CD14-positive monocyte (primary cell): ENCODE data around the gene CAMK1D. TPM values are rescaled to one million over a fixed set of nuclear protein-coding genes. Genes with fewer than 3 reads are reported as not detected.

ENCODE experiments used
- DNase-seq, 3 donors: peaks; one replicate each; pipeline ENCODE4 v3.0.0-alpha.2; 2011 to 2022
- H2AFZ ChIP-seq: 2 replicates; pipeline ENCODE4 v1.6.0; 2012; ENCODE audit warnings: mild to moderate bottlenecking, low read depth, low read length, inconsistent platforms; ENCODE audit not compliant: insufficient read depth, poor library complexity, severe bottlenecking
- H3K27ac ChIP-seq, 2 donors: 1 replicate in 1 of 2; 2 replicates in 1 of 2; pipeline ENCODE4 v1.5.1; 2012 to 2013; ENCODE audit warnings: low read length in 2 of 2, control low read depth in 1 of 2, inconsistent platforms in 1 of 2, low read depth in 1 of 2, mild to moderate bottlenecking in 1 of 2
- H3K27me3 ChIP-seq, 2 donors: one replicate each; pipeline versions ENCODE4 v1.6.0 to v1.6.1; 2011 to 2013; ENCODE audit warnings: low read length in 2 of 2; ENCODE audit not compliant: control insufficient read depth in 2 of 2, insufficient read depth in 2 of 2
- H3K36me3 ChIP-seq, 2 donors: replicated peaks in 1 of 2; 1 replicate in 1 of 2; 2 replicates in 1 of 2; pipeline versions ENCODE4 v1.5.1 to v1.6.1; 2012 to 2013; ENCODE audit warnings: low read length in 2 of 2, control low read depth in 1 of 2, inconsistent platforms in 1 of 2, mild to moderate bottlenecking in 1 of 2; ENCODE audit not compliant: insufficient read depth in 2 of 2, control insufficient read depth in 1 of 2
- H3K4me1 ChIP-seq, 2 donors: 1 replicate in 1 of 2; 2 replicates in 1 of 2; pipeline versions ENCODE4 v1.5.1 to v1.6.1; 2012 to 2013; ENCODE audit warnings: low read length in 2 of 2, control low read depth in 1 of 2, inconsistent platforms in 1 of 2, mild to moderate bottlenecking in 1 of 2, moderate library complexity in 1 of 2; ENCODE audit not compliant: insufficient read depth in 2 of 2, control insufficient read depth in 1 of 2
- H3K4me2 ChIP-seq: replicated peaks from 2 replicates; pipeline ENCODE3; 2012; ENCODE audit warnings: low read length, moderate library complexity, mild to moderate bottlenecking; ENCODE audit not compliant: poor library complexity, severe bottlenecking; ENCODE audit errors: extremely low read depth
- H3K4me3 ChIP-seq, 3 experiments: fragments of 200-600 bp in 1 of 3; sonication (generic) in 1 of 3; replicated peaks in 1 of 3; 1 replicate in 2 of 3; 2 replicates in 1 of 3; pipeline ENCODE4 v1.5.1; 2011 to 2013; ENCODE audit warnings: low read length in 3 of 3, mild to moderate bottlenecking in 3 of 3, control low read depth in 2 of 3, low read depth in 2 of 3, inconsistent platforms in 1 of 3, moderate library complexity in 1 of 3
- H3K79me2 ChIP-seq: 2 replicates; pipeline ENCODE4 v1.6.0; 2012; ENCODE audit warnings: mild to moderate bottlenecking, control low read depth, inconsistent platforms, low read length, moderate library complexity; ENCODE audit not compliant: insufficient read depth
- H3K9ac ChIP-seq: 2 replicates; pipeline ENCODE4 v1.6.0; 2017; ENCODE audit warnings: low read length, mild to moderate bottlenecking; ENCODE audit not compliant: insufficient read depth, poor library complexity, severe bottlenecking
- H3K9me3 ChIP-seq, 2 donors: replicated peaks in 1 of 2; 1 replicate in 1 of 2; 2 replicates in 1 of 2; pipeline versions ENCODE4 v1.5.1 to v1.6.1; 2012 to 2013; ENCODE audit warnings: low read length in 2 of 2, control low read depth in 1 of 2; ENCODE audit not compliant: control insufficient read depth in 1 of 2, insufficient read depth in 1 of 2
- H4K20me1 ChIP-seq: 2 replicates; pipeline ENCODE4 v1.6.0; 2012; ENCODE audit warnings: mild to moderate bottlenecking, low read length, control low read depth, moderate library complexity; ENCODE audit not compliant: insufficient read depth
- H3K27ac Mint-ChIP-seq, 7 donors: one replicate each; pipeline ENCODE4 v1.8.0; 2020; ENCODE audit warnings: mild to moderate bottlenecking in 7 of 7, mixed read lengths in 7 of 7, moderate library complexity in 6 of 7, inconsistent platforms in 2 of 7
- H3K27me3 Mint-ChIP-seq, 3 donors: one replicate each; pipeline ENCODE4 v1.8.0; 2021 to 2022; ENCODE audit warnings: low read depth in 3 of 3, mild to moderate bottlenecking in 3 of 3, mixed read lengths in 3 of 3, moderate library complexity in 3 of 3, inconsistent platforms in 1 of 3
- H3K36me3 Mint-ChIP-seq, 2 donors: one replicate each; pipeline ENCODE4 v1.8.0; 2020; ENCODE audit warnings: mixed read lengths in 2 of 2, inconsistent platforms in 1 of 2, mild to moderate bottlenecking in 1 of 2
- H3K4me1 Mint-ChIP-seq: one replicate; pipeline ENCODE4 v1.8.0; 2020; ENCODE audit warnings: mild to moderate bottlenecking, mixed read lengths
- H3K4me3 Mint-ChIP-seq, 2 donors: one replicate each; pipeline ENCODE4 v1.8.0; 2020; ENCODE audit warnings: mild to moderate bottlenecking in 2 of 2, mixed read lengths in 2 of 2, moderate library complexity in 1 of 2
- H3K9me3 Mint-ChIP-seq, 7 donors: one replicate each; pipeline ENCODE4 v1.8.0; 2020 to 2022; ENCODE audit warnings: mixed read lengths in 7 of 7, mild to moderate bottlenecking in 6 of 7, moderate library complexity in 6 of 7, inconsistent platforms in 2 of 7
- WGBS: methylation state at CpG from one replicate; pipeline ENCODE4 v1.1.5; 2013; ENCODE audit warnings: missing lambda C conversion rate; ENCODE audit not compliant: insufficient coverage; 5-methylcytosine and 5-hydroxymethylcytosine counted together
- intact Hi-C, 2 donors: fragments of 100-400 bp; cut with micrococcal nuclease; formaldehyde crosslinking; loops; one replicate each; pipeline versions ENCODE4 v1.15.0 to v1.15.1; 2023
- polyA plus RNA-seq, 3 donors: library from polyadenylated mRNA; depleted of rRNA in 1 of 3; unstranded in 2 of 3; stranded (reverse) in 1 of 3; fragments of 300-500 nt in 2 of 3; fragments of >200 nt in 1 of 3; fragmentation: Illumina TruSeq in 2 of 3; gene quantifications; 1 replicate in 2 of 3; 2 replicates in 1 of 3; pipeline ENCODE4 v1.2.3, GENCODE V29; 2012 to 2021
- TF ChIP-seq, protein P1 (sequence below): fragments of 200-600 bp; IDR thresholded peaks from one replicate; pipeline ENCODE4 v1.8.0; 2022; ENCODE audit warnings: antibody characterized with exemption, mild to moderate bottlenecking

Gene CAMK1D
- polyA plus RNA-seq, 3 donors, result 6.7 to 11.8 (median 7.1) TPM

DNA sequence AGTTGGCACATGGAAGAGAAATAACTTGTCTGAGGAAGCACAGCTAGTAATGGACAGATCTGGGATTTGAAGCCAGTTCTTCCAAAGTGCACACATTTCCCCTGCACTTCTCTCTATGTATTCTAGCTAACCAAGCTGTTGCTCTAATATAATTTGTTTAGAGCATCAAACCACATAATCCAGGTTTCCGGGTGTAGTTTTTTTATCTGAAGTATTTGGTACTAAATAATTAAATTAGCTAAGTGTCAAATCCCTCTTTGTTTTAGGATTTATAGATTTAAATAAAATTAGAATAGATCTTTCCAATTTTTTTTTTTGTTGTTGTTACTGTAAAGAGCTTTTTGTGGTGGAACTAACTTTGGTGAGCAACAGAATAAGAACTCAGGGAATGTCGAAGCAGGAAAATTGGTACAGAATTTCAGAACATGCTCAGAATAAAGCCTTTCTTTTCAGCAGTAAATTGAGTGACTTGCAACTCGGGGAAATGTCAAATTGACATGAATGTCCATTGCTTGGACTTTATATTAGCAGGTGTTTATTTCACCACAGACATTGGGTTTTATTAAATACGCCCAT is 33.7 kb downstream of the CAMK1D start:
- peaks cover 0 to 8% (median 3%) of the 10 kb centered on the region in 7 donors for H3K9me3 Mint-ChIP-seq
- Histone ChIP-seq H3K4me3 (no peak overlapping the region), H3K79me2 (no peaks in the 10 kb centered on the region), H3K4me1 (no peaks in the 10 kb centered on the region), H3K27ac (no peak overlapping the region), H3K36me3 (no peaks in the 10 kb centered on the region), H3K9me3 (no peaks in the 10 kb centered on the region), H3K27me3 (no peaks in the 10 kb centered on the region), H3K9ac (no peak overlapping the region), H2AFZ (no peak overlapping the region), H4K20me1 (peaks cover 63% of the 10 kb centered on the region), H3K4me2 (no peak overlapping the region)
- intact Hi-C loops, result no loop called here
- DNase-seq, result no peak
- H3K36me3 Mint-ChIP-seq, result no peaks in the 10 kb centered on the region
- WGBS, result 100% methylated on average over 1 of the region's 4 CpGs
- no peak overlapping the region for H3K4me3 Mint-ChIP-seq
- H3K27me3 Mint-ChIP-seq, result peaks cover 2 to 9% (median 3%) of the 10 kb centered on the region in 3 donors
- TF ChIP-seq, protein P1, sequence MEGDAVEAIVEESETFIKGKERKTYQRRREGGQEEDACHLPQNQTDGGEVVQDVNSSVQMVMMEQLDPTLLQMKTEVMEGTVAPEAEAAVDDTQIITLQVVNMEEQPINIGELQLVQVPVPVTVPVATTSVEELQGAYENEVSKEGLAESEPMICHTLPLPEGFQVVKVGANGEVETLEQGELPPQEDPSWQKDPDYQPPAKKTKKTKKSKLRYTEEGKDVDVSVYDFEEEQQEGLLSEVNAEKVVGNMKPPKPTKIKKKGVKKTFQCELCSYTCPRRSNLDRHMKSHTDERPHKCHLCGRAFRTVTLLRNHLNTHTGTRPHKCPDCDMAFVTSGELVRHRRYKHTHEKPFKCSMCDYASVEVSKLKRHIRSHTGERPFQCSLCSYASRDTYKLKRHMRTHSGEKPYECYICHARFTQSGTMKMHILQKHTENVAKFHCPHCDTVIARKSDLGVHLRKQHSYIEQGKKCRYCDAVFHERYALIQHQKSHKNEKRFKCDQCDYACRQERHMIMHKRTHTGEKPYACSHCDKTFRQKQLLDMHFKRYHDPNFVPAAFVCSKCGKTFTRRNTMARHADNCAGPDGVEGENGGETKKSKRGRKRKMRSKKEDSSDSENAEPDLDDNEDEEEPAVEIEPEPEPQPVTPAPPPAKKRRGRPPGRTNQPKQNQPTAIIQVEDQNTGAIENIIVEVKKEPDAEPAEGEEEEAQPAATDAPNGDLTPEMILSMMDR, result no peak
- H3K4me1 Mint-ChIP-seq, result no peaks in the 10 kb centered on the region
- H3K27ac Mint-ChIP-seq, result no peak overlapping the region

DNA sequence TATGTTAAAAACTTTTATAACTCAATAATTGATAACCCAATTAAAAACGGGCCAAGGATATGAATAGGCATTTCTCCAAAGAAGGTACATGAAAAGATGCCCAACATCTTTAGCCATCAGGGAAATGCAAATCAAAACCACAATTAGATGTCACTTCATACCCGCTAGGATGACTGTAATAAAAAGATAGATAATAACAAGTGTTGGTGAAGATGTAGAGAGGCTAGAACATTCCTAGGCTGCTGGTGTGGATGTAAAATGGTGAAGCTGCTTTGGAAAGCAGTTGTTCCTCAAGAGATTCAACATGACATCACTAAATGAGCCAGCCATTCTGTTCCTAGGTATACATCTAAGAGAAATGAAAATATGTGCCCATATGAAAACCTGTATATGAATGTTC is 35.6 kb downstream of the CAMK1D start:
- WGBS, result no CpG with 5 or more reads among the region's 2 CpGs
- Histone ChIP-seq H3K27me3 (no peaks in the 10 kb centered on the region), H2AFZ (no peak overlapping the region), H3K4me1 (no peaks in the 10 kb centered on the region), H3K36me3 (no peaks in the 10 kb centered on the region), H3K9ac (no peak overlapping the region), H3K4me2 (no peak overlapping the region), H3K4me3 (no peak overlapping the region), H4K20me1 (peaks cover 74% of the 10 kb centered on the region), H3K27ac (no peak overlapping the region), H3K79me2 (no peaks in the 10 kb centered on the region), H3K9me3 (no peaks in the 10 kb centered on the region)
- no peak overlapping the region for H3K4me3 Mint-ChIP-seq
- intact Hi-C loops, result no loop called here
- no peak overlapping the region for H3K27ac Mint-ChIP-seq
- H3K36me3 Mint-ChIP-seq, result no peaks in the 10 kb centered on the region
- H3K4me1 Mint-ChIP-seq, result peaks cover 14% of the 10 kb centered on the region
- peaks cover 0 to 8% (median 3%) of the 10 kb centered on the region in 7 donors for H3K9me3 Mint-ChIP-seq
- peaks cover 7 to 10% (median 10%) of the 10 kb centered on the region in 3 donors for H3K27me3 Mint-ChIP-seq
- TF ChIP-seq, protein P1, result no peak
- DNase-seq, result no peak
